Measurements from ENCODE around the gene C1orf56. TPM values are rescaled to one million over a fixed set of nuclear protein-coding genes. Genes with fewer than 3 reads are reported as not detected.

Gene C1orf56
- total and polyA plus RNA-seq, 8 donors: 3.9 to 11.2 (median 8.8) TPM

GRCh38 chr1:151065089-151065645, 17.6 kb downstream of the C1orf56 start:
- no peak for ATAC-seq
- DNase-seq: no peak
- Histone ChIP-seq H3K4me1 (peaks cover 4 to 19% of the 10 kb centered on the region in 2 donors), H3K9me3 (no peaks in the 10 kb centered on the region), H3K27me3 (no peaks in the 10 kb centered on the region), H3K27ac (no peak overlapping the region), H3K36me3 (no peaks in the 10 kb centered on the region), H3K4me3 (no peak overlapping the region)
- intact Hi-C loops (cut with DNase I): no loop called here
- TF ChIP-seq, protein P1, sequence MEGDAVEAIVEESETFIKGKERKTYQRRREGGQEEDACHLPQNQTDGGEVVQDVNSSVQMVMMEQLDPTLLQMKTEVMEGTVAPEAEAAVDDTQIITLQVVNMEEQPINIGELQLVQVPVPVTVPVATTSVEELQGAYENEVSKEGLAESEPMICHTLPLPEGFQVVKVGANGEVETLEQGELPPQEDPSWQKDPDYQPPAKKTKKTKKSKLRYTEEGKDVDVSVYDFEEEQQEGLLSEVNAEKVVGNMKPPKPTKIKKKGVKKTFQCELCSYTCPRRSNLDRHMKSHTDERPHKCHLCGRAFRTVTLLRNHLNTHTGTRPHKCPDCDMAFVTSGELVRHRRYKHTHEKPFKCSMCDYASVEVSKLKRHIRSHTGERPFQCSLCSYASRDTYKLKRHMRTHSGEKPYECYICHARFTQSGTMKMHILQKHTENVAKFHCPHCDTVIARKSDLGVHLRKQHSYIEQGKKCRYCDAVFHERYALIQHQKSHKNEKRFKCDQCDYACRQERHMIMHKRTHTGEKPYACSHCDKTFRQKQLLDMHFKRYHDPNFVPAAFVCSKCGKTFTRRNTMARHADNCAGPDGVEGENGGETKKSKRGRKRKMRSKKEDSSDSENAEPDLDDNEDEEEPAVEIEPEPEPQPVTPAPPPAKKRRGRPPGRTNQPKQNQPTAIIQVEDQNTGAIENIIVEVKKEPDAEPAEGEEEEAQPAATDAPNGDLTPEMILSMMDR (IDR thresholded peaks at IDR 0.05): no peak

- ATAC-seq: no peak
- intact Hi-C loops (cut with DNase I): no loop called here
These were observed 19.6 kb downstream of the C1orf56 start for GRCh38 chr1:151067185-151067584.

GRCh38 chr1:151069103-151069486, 21.5 kb downstream of the C1orf56 start:
- Histone ChIP-seq H3K4me3 (peak overlapping the region in 1 of 2 donors; percentile 89), H3K36me3 (no peaks in the 10 kb centered on the region), H3K4me1 (peaks cover 9 to 20% of the 10 kb centered on the region in 2 donors), H3K27me3 (no peaks in the 10 kb centered on the region), H3K9me3 (no peaks in the 10 kb centered on the region), H3K27ac (peak overlapping the region in 1 of 2 donors; percentile 98)
- DNase-seq (no peak), ATAC-seq (no peak)
- TF ChIP-seq, protein P1 (IDR thresholded peaks at IDR 0.05): no peak
- intact Hi-C loops (cut with DNase I): no loop called here

More at GRCh38 chr1:151067185-151067584, 19.6 kb downstream of the C1orf56 start:
- Histone ChIP-seq H3K4me1 (peaks cover 9 to 18% of the 10 kb centered on the region in 2 donors), H3K4me3 (no peak overlapping the region), H3K9me3 (no peaks in the 10 kb centered on the region), H3K36me3 (no peaks in the 10 kb centered on the region), H3K27ac (no peak overlapping the region), H3K27me3 (no peaks in the 10 kb centered on the region)
- DNase-seq: no peak
- TF ChIP-seq, protein P1 (IDR thresholded peaks at IDR 0.05): no peak

- TF ChIP-seq, protein P1 (IDR thresholded peaks at IDR 0.05): peak; percentile 87 to 98
- H3K4me1 ChIP-seq: peaks cover 9 to 20% of the 10 kb centered on the region in 2 donors
- intact Hi-C loops (cut with DNase I): no loop called here
- H3K9me3 ChIP-seq: no peaks in the 10 kb centered on the region
- no peaks in the 10 kb centered on the region for H3K27me3 ChIP-seq
- ATAC-seq: peak; percentile 96
- no peaks in the 10 kb centered on the region for H3K36me3 ChIP-seq
- DNase-seq: peak; percentile 93 to 97 (median 96)
- H3K4me3 ChIP-seq: peak within 1 kb of the TSS; percentile 64 to 89
- H3K27ac ChIP-seq: peak within 1 kb of the TSS; percentile 98 to 100
These were observed 23.1 kb downstream of the C1orf56 start, which contains the start of gene GABPB2 for GRCh38 chr1:151070474-151071276. Gene GABPB2 (plus strand): TSS chr1:151070761. CDS start chr1:151088190, 17,429 bp downstream.

GRCh38 chr1:151072224-151072623, 24.7 kb downstream of the C1orf56 start:
- Histone ChIP-seq H3K4me3 (no peak overlapping the region), H3K27me3 (no peaks in the 10 kb centered on the region), H3K4me1 (peaks cover 9 to 20% of the 10 kb centered on the region in 2 donors), H3K36me3 (no peaks in the 10 kb centered on the region), H3K27ac (no peak overlapping the region), H3K9me3 (no peaks in the 10 kb centered on the region)
- no peak for DNase-seq
- TF ChIP-seq, protein P1 (IDR thresholded peaks at IDR 0.05): no peak
- intact Hi-C loops (cut with DNase I): no loop called here
- no peak for ATAC-seq

All from left lung (tissue), 10 donors.